GM12891 (cell line): ENCODE results near the gene DOK5.
A peak's percentile ranks its signal among the peaks of the same experiment; 100 is the strongest.

Source experiments
- DNase-seq: peaks from one replicate; pipeline ENCODE4 v3.0.0; 2011; ENCODE audit warnings: low spot score; ENCODE audit not compliant: insufficient read length
- FAIRE-seq: peaks from 2 replicates; lab custom pipeline; 2011; peaks lifted over from hg19 to GRCh38; lab: Jason Lieb, UNC
- PAX5 ChIP-seq: IDR thresholded peaks from 2 replicates; pipeline ENCODE4 v1.6.1; 2011; ENCODE audit warnings: low read length, moderate library complexity, mild to moderate bottlenecking; ENCODE audit not compliant: insufficient read depth, severe bottlenecking
- POLR2A ChIP-seq: IDR thresholded peaks from 2 replicates; pipeline ENCODE4 v1.6.1; 2011; ENCODE audit warnings: low read depth, low read length, control low read depth
- POLR2AphosphoS5 ChIP-seq: IDR thresholded peaks from 2 replicates; pipeline ENCODE4 v1.6.1; 2011; ENCODE audit warnings: low read depth, low read length, control low read depth
- POU2F2 ChIP-seq: IDR thresholded peaks from 2 replicates; pipeline ENCODE4 v1.6.1; 2011; ENCODE audit warnings: low read depth, mild to moderate bottlenecking, control low read depth, low read length, moderate library complexity
- SPI1 ChIP-seq: IDR thresholded peaks from 2 replicates; pipeline ENCODE4 v1.6.1; 2011; ENCODE audit warnings: low read depth, low read length, control low read depth
- TAF1 ChIP-seq: IDR thresholded peaks from 2 replicates; pipeline ENCODE4 v1.6.1; 2011; ENCODE audit warnings: low read depth, low read length, control low read depth

The DOK5 gene

GRCh38 chr20:54576518-54576917 lies 101.1 kb downstream of the DOK5 start:
- FAIRE-seq: no peak
- DNase-seq: no peak
- no peak for TF ChIP-seq POLR2AphosphoS5
- no peak for TF ChIP-seq SPI1
- TF ChIP-seq PAX5: no peak
- no peak for TF ChIP-seq POLR2A
- TF ChIP-seq POU2F2: no peak
- no peak for TF ChIP-seq TAF1

- FAIRE-seq (no peak), DNase-seq (no peak)
- TF ChIP-seq POU2F2 (no peak), POLR2A (no peak), SPI1 (no peak)
Measured at GRCh38 chr20:54577637-54578036, 102.2 kb downstream of the DOK5 start.

- no peak for FAIRE-seq
- no peak for TF ChIP-seq POU2F2
- TF ChIP-seq PAX5: no peak
- TF ChIP-seq SPI1: no peak
- no peak for TF ChIP-seq POLR2AphosphoS5
- TF ChIP-seq POLR2A: no peak
- TF ChIP-seq TAF1: no peak
- no peak for DNase-seq
Measured at GRCh38 chr20:54585217-54585616, 109.8 kb downstream of the DOK5 start.

GRCh38 chr20:54587408-54587807 lies 112.0 kb downstream of the DOK5 start:
- FAIRE-seq: no peak
- TF ChIP-seq POU2F2 (no peak), POLR2AphosphoS5 (no peak), POLR2A (no peak)
- DNase-seq: no peak

- DNase-seq (no peak), FAIRE-seq (no peak)
- TF ChIP-seq POLR2A: no peak
Measured at GRCh38 chr20:54589402-54590030, 114.1 kb downstream of the DOK5 start.

DNA sequence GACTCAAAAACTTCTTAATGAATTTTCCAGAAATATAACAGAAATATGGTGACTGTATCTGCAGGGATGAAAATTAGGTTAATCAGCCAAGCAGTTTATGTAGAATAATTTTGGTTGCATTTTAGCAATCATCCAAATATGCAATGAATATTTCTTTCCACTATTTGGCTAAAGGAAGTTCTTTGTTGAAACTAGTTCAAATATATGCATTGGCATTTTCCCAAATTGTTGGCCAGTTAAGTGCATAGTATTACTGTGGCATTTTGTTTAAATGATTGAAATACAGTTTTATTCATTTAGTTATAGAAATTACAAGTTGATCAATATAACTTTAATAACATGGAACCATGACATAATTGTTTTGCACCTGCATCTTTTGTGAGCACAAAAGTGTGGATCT lies 115.5 kb downstream of the DOK5 start:
- DNase-seq (no peak), FAIRE-seq (no peak)
- no peak for TF ChIP-seq PAX5
- TF ChIP-seq POU2F2: no peak
- TF ChIP-seq SPI1: no peak
- TF ChIP-seq POLR2A: no peak
- TF ChIP-seq TAF1: no peak

DNA sequence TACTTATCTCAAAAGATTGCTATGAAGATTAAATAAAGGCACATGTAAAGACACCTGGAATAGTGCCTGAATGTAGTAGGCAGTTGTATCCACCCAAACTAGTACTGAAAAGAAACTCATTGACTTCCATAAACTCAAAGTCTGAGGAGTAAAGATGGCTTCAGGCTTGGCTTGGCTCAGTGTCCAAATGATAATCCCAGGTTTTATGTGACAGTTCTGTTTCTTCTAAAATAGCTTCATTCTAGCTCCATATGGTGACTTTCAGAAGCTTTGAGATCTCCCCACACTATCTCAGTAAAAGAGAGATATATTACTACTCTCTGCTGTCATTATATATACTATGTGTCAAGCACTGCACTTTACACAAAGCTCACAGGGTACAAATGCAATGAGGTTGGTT lies 121.3 kb downstream of the DOK5 start:
- TF ChIP-seq POU2F2: no peak
- TF ChIP-seq SPI1: no peak
- TF ChIP-seq POLR2A: no peak
- TF ChIP-seq POLR2AphosphoS5: no peak
- TF ChIP-seq TAF1: no peak
- no peak for TF ChIP-seq PAX5
- DNase-seq (no peak), FAIRE-seq (no peak)

GRCh38 chr20:54598352-54598751 lies 123.0 kb downstream of the DOK5 start:
- no peak for DNase-seq
- no peak for TF ChIP-seq SPI1
- TF ChIP-seq POLR2AphosphoS5: no peak
- no peak for TF ChIP-seq POU2F2
- no peak for FAIRE-seq

- no peak for TF ChIP-seq SPI1
- no peak for FAIRE-seq
- no peak for DNase-seq
Measured at GRCh38 chr20:54600634-54601033, 125.2 kb downstream of the DOK5 start.

- FAIRE-seq (no peak), DNase-seq (no peak)
- no peak for TF ChIP-seq POLR2A
- TF ChIP-seq SPI1: no peak
- TF ChIP-seq POU2F2: no peak
- TF ChIP-seq TAF1: no peak
- TF ChIP-seq POLR2AphosphoS5: no peak
- TF ChIP-seq PAX5: no peak
Measured at GRCh38 chr20:54601831-54602515, 126.6 kb downstream of the DOK5 start.

DNA sequence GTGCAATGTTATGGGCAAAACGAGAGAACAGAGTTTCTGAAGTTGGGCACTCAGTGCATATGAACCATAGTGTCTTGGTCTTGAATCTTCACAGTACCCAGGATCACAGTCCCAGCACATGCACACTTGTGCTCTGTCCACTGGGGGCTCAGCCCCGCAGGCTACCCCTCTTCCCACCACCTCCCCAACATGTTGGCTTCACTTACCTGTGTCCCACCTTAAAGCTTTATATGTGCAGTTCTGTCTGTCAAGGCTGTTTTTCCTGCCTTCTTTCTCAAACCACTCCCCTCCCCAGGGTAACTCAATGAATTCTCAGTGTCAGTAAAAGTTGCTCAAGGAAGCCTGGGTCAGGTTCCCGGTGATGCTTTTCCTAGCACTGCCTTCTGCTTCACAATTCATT lies 129.9 kb downstream of the DOK5 start:
- no peak for DNase-seq
- FAIRE-seq: no peak
- TF ChIP-seq PAX5 (no peak), TAF1 (no peak), POLR2A (no peak), POU2F2 (no peak), SPI1 (no peak), POLR2AphosphoS5 (no peak)

- TF ChIP-seq POLR2AphosphoS5 (no peak), SPI1 (peak; percentile 93)
- FAIRE-seq (no peak), DNase-seq (no peak)
Measured at GRCh38 chr20:54606380-54606779, 131.0 kb downstream of the DOK5 start.
